Measurements from ENCODE around the gene PARP12.
"Not testable (repeated sequence)": the region's sequence is repeated elsewhere in the genome, so short reads cannot be mapped to it uniquely, and the experiment has no call there.

Gene PARP12

DNA sequence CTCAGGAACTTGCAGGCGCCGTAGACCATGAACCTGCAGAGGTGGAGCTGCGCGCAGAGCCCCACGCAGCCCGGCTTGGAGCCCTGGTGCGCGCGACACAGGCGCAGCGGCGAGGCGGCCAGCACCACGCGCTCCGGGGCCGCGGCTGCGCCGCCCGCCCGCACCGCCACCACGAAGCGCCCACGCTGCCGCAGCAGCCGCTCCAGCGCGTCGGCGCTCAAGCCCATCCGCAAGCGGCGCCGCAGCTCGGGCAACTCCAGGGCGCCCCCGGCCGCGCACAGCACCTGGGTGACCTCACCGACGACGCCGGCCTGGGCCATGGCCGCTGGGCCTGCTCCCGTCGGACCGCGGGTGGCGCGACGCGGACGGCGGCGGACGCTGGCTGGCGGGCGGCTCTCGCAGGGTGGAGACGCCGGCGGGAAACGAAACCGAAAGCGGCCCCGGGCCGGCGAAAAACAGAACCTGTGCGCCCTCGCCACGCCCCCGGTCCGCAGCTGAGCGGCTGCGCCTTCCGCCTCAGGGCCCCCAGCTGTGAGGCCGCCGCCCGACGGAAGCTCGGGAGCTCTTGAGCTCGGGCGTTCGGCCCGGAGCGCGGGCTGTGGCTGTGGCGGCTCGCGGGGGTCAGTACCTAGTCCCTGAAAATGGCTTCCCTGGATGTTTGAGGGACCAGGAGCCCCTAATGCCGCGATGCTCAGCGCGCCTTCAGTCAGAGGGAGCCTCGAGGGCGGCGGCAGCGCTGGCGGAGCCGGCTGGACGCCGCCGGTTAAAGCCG, at the start of gene PARP12:
Gene PARP12, minus strand, starts transcription at position 424 of the 772 bp plus-strand sequence. Its CDS starts 104 bp downstream, at position 320.
- DNase-seq: peak; percentile 86

DNA sequence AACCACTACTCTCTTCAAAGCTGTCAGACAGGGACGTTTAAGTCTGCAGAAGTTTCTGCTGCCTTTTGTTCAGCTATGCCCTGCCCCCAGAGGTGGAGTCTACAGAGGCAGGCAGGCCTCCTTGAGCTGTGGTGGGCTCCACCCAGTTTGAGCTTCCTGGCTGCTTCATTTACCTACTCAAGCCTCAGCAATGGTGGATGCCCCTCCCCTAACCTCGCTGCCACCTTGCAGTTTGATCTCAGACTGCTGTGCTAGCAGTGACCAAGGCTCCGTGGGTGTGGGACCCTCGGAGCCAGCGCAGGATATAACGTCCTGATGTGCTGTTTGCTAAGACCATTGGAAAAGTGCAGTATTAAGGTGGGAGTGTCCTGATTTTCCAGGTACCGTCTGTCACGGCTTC, 46.0 kb upstream of the PARP12 start:
- DNase-seq: not testable (repeated sequence)

DNA sequence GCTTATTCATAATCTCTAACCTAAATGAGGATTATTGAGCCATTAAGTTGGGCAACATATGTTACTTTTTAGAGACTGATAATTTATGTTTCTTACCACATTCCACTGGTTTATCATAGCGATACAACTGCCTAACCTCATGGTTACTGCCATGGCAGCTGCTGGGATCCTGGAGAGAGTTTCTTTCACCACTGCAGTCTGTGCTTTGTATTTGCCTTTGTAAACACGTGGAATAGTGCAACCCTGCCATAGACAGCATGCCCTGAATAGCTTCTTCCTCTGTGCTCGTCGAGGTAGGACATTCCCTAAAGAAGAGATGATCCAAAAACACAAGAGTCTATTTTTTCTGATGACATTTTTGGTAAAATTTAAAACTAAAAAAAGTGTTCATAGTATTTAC, 33.7 kb upstream of the PARP12 start:
- DNase-seq: no peak

DNA sequence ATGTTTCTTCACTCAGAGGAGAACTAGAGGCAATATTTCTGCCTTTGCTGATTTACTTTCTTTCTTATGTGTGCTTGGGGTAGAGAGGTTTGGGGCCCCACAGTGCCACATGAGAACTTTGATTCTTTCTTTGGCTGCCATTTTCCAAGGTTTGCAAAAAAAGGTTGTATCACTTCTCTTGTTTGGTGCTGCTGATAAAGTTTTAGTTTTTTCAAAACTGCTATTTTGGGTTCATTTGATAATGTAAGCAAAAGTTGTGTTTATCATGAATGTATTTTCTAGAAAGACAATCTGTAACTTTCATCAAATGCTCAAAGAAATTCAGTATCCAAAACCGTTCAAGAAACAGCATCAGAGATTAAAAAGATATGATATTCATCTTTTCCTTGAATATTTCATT, 30.6 kb upstream of the PARP12 start:
- no peak for DNase-seq

- no peak for DNase-seq
Measured at GRCh38 chr7:140085447-140085846, 22.7 kb upstream of the PARP12 start.

DNA sequence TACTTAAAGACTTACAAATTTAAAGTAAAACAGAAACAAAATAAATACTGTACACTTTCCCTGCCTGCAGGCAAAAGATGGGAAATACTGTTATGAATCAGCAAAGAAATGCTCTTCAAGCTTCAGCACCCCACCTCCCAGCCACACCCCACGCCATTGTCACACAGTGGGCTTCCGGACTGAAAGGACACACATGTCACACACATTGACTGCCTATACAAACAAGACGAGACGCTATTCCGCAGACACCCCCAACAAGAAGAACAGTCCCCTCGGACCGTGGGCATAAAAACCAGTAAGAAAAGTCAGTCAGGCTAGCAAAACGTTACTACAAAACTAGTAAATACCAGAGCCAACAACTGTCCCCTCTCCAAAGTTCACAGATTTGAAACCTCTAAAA, 22.2 kb upstream of the PARP12 start:
- DNase-seq: no peak

DNA sequence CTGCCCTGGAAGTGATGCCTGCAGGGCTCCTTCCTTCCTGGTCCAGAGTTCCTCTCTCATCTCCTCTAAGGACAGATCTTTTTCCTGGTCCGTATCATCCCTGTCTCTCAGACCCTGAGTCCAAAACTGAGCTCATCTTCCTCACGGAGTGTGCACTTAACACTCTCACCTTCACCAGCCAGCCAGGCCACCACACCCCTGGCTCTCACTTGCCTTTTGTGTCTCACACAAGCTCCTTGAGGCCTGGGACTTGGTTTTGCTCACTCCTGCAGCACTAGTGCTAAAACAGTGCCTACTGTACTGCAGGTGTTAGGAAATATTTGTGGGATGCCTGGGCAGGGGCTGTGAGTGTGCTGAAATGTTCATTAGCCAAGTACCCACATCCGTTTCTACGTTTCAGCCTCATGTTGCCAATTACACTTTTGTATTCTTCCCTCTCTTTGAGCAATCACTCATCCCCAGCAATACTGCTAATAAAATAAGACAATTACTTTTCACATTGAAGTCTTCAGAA, 21.4 kb upstream of the PARP12 start:
- no peak for DNase-seq

GRCh38 chr7:140082770-140083169, 20.0 kb upstream of the PARP12 start:
- no peak for DNase-seq

GRCh38 chr7:140081774-140082425, 19.1 kb upstream of the PARP12 start:
- DNase-seq: no peak

- DNase-seq: no peak
Measured at GRCh38 chr7:140080919-140081318, 18.2 kb upstream of the PARP12 start.

- DNase-seq: no peak
Measured at GRCh38 chr7:140079121-140079536, 16.4 kb upstream of the PARP12 start.

DNA sequence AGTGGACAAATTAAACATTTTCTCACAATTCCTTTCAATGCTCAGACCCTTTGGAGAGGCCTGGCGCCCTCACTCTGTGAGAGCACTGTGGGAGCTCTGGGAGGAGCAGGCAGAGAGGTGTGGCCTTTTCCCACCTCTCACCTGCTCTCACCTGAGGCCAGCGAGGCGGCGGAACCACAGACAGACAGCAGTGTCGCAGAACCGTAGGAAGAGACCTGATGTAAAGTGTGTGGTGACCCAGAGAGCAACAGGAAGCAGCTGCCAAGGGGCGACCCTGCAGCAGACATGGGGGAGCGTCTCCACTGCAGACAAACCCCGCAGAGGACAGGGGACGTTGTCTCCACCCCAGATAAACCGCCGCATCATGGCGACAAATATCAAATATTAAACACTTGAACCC, 15.6 kb upstream of the PARP12 start:
- DNase-seq: no peak

GRCh38 chr7:140074780-140075179, 12.0 kb upstream of the PARP12 start:
- DNase-seq: no peak

DNA sequence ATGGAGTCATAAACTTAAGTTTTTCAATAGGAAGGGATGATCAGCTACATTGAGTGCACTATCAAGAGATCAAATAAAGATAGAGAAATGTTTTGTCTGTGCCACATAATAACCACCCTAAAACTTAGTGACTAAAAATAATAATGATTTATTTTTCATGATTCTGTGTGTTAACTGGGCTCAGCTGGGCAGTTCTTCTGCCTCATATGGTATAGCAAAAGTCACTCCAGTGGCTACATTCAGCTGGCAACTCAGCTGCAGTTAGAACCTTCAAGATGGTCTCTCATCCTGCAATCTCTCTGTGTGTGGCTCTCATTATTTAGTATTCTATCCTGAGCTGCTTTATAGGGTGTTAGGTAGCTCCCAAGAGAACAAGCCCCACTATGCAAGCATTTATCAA, 7.8 kb upstream of the PARP12 start:
- no peak for DNase-seq

DNA sequence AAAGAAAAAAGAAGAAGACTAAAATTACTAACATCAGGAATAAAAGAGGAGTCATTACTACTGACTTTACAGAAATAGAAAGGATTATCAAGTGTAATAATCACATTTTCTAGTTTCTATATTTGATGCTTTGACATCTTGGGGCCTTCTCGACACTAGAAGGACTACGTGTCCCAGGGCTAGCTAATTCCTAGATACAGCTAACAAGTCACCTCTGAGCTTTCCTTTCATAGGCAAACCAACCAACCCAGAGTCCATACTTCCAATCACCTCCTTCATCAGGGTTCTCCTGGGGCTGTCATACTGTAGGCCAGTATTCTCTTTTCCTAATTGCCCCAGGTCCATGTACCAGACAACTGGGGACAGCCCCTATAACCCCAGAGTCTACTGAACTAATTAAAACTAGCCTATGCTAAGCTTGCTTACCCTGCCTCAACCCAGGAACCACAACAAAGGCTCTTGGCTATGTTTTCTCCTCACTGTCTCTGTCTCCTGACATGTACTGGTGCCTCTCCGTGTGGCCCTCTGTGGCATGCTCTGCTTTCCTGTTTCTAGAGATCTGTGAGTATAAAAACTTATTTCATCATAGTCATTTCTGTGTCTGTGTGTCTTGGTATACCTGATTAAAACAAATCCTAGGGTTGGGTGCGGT, 6.7 kb upstream of the PARP12 start:
- no peak for DNase-seq

GRCh38 chr7:140068033-140068432, 5.3 kb upstream of the PARP12 start:
- no peak for DNase-seq

GRCh38 chr7:140067052-140067451, 4.3 kb upstream of the PARP12 start:
- DNase-seq: no peak

- DNase-seq: peak; percentile 39
Measured at GRCh38 chr7:140062118-140062527, 628 bp downstream of the PARP12 start.

- no peak for DNase-seq
Measured at GRCh38 chr7:140061607-140061930, 1.2 kb downstream of the PARP12 start.

DNA sequence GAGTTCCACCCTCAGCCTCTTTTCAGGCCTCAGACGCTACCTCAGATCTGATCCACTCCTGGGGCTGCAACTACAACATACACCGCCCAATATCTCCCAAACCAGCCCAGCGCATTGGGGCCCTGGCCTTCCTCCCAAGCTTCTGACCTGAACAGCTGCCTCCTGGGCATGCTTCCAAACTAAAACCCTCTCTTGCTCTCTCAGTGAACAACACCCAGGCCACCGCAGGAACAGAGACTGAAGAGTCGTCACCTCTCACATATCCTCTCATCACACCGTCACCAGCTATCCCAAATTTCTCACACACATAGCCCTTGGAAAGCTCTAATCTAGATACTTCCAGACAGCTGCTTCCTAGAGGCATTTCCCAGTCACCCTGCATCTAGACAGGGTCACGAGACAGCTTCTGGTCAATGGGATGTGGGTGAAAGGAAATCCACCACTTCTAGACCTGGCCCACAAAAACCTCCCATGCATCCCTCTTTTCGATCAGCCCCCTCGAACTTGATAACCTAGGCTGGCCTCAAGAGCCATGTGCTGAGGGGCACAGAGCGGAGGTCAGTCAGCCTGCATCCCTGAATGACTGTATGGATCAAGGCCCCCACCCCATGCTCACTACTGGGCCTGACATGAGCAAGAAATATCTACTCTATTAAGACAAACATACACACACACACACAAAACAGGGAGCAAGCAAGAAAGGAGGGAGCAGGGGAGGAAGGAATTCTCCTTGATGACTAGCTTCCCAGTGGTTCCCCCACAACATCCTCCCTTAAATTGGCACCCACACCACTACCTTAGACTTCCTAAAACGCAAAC, 1.8 kb downstream of the PARP12 start:
- DNase-seq: peak; percentile 59

DNA sequence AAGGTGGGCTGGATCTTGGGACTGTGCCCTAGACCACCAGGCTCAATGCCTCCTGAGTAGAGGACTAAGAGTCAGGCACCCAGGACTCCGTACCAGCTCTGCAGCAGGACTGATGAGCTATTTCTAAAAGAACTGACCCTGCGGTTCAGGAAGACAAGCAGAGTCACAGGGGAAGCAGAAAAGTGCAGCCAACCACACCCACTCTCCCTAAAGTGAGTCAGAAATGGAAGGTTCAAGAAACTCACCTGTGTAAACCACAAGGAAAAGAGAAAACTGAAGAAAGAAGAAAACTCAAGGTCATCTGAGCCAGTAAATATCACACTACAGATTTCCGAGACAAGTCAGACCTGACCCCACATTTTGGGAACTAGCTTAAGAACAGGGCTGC, 2.5 kb downstream of the PARP12 start:
- DNase-seq: no peak

GRCh38 chr7:140059273-140060242, 3.2 kb downstream of the PARP12 start:
- no peak for DNase-seq
